Activated CD4-positive, alpha-beta T cell treated with anti-CD3 and anti-CD28 coated beads, Interleukin-10, Interleukin-2, amounts not matched to agents 100 ng/mL and 50 ng/mL, durations not matched to agents 16 hours and 8 hours (primary cell): ENCODE data around the gene GMPS.
"Not testable (repeated sequence)": the region's sequence is repeated elsewhere in the genome, so short reads cannot be mapped to it uniquely, and the experiment has no call there.

Experiments
- DNase-seq: peaks from one replicate; pipeline ENCODE4 v3.0.0-alpha.2; 2020

The GMPS gene

DNA sequence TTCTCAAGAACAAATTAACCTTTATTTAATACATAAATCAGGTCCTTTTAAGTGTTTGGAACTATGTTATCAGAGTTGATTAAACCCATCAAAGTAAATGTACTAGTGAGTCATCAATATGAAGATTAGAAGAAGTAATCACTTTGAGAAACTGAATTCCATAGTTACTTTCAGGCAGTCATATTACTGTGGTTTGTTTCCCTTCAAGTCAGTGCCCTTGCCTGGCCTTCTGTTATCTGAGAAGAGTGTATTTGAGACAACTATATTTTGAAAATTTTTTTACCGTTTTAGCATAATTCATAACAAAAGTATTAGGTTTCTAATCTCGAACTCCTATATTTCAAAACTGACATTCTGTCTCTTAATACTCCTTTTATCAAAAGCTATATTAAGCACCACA is 73.6 kb downstream of the GMPS start:
- no peak for DNase-seq

DNA sequence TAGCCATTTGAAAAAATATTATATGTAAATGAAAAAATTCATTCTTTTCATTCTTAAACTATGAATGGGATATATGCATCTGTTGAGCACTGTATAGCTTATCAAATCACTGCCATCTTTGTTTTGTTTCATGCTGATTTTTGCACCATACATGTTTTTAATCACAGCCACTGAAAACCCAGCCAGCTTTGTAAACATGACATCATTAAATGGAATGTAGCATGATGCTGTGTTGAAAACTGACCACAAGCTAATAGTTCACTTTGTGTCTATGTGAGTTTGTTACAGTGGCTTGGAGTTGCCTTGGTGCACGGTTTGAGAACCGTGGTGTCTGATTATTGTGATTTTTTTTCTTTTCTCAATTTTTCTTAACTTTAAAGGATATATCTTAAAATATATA is 75.7 kb downstream of the GMPS start:
- DNase-seq: no peak

DNA sequence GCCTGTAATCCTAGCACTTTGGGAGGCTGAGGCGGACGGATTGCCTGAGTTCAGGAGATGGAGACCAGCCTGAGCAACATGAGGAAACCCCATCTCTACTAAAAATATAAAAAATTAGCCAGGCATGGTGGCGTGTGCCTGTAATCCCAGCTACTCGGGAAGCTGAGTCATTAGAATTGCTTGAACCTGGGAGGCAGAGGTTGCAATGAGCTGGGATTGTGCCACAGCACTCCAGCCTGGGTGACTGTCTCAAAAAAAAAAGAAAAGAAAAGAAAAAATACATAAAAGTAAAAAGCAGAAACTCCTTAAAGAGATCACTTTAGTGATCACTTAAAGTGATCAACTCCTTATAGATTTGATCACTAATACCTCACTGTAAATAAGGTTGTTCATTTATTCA is 78.0 kb downstream of the GMPS start:
- DNase-seq: no peak

DNA sequence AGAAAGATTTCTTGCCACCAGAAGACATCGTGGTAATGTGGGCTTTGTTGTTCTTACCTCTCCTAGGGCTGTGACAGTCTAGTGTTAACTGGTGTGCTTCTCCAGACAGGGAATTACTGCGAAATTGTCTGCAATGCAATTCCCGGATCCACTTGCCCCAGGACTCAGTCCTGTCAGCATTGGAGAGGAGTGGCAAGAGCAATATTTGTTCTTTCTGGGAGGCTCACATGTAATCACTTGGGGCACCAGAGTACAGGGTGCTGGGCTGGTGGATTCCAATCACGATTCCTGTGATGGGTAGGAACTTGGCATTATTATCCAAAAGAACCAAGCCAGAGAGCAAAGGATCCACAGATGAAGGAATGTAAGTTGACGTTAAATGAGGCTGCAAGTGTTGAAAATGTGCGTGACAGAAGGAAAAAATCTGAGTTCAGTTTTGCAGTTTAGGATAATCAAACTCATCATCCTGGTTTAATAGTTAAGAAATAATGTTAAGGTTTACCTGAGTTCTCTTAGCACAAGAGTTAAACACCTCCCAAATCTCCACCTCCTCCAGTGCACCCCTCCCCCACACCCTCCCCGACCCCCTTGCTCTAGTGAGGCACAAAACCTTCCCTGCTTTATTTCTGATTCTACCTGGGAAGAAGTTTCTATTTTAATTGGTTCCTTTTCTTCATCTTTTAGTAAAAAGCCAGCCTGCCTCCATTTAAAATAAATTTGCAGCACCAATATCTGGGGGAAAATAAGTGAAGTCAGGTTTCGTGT is 79.2 kb downstream of the GMPS start:
- DNase-seq: no peak

DNA sequence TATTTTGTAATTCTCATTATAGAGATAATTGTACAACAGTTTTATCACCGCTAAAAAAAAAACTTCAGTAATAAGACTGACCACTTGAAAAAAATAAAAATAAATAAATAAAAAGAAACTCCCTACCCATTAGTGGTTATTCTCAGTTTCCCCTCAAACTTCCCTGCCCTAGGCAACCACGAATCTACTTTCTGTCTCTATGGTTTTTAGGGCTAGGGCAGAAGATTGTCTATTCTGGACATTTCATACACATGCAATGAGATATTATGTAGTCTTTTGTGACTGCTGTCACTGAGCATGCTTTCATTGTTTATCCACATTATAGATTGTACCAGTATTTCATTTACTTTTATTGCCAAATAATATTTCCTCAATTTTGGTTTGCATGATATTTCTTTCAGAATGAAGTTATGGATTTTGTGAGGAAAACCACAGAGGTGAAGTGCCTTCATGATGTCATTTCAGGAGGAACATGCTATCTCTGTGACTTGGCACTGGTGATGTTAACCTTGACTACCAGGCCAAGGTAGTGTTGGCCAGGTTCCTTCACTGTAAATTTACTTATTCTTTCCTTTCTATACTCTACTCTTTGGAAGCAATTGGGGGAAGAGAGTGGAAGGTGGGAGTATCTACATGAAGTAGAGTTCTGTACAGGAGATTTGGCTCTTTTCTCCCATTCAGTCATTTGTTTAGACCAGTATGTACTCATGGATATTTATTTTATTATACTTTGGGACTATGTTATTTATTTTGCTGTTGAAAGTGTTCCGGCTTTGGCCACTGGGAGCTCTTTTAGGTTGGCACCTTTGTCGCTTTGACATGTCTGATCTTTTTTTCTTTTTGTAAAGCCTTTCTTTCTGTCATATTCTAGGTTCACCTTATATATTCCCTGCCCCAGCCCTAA is 86.3 kb downstream of the GMPS start:
- DNase-seq: no peak

DNA sequence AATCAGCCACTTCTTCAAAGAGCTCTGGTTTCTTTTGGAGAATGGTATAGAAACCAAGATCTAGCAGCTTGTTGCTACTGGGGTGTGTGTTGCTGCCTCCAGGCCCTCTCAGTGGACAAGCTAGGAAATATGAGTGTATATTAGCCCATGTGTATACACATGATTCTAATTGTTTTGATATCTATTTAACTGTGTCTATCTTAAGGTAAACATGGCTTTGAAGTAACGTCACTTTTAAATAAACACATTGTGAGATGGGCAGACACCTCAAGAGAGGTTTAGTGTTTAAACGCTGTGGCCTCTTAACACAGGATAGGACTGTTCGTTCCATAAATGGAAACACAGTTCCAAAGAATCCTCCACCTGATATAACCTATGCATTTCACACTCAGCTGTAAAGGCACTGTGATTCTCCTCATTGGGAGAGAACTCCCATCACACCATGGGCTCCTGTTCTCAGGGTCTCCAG is 87.0 kb downstream of the GMPS start:
- DNase-seq: no peak

- no peak for DNase-seq
These were observed 88.2 kb downstream of the GMPS start for GRCh38 chr3:155958676-155959075.

DNA sequence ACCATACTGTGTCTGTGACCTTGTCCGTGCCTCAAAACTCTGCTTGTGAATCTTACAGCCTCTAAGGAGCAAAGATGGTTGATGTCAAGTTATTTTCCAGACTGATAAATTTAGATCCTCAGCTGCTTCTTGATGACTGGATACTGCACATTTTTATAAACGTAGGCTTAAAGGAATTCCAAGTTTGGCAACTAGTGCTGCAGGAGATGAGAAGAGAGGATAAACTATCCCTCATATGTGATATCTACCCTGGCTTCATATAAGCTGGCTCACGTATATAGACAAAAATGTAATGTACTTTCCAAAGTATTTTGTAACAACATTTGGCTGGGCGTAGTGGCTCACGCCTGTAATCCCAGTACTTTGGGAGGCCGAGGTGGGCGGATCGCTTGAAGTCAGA is 89.6 kb downstream of the GMPS start:
- no peak for DNase-seq

- DNase-seq: not testable (repeated sequence)
These were observed 90.6 kb downstream of the GMPS start for GRCh38 chr3:155961044-155961443.

DNA sequence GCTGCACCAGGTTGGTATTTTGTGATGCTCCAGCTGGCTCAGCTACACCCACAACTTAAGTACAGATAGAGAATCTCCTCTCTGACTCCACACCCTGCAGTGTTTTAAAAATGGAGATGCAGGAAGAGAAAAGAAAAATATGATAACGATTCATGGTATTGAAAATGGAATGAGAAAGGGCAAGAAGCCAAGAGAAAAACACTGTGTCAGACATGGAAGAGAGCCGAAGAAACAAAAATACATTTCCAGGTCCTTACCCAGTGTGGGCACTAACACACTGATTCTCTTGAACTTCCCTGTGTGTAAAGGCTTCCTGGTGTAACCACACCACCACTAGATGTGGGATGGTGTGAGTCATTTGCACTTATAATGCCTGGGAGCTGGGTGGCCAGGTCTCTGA is 93.1 kb downstream of the GMPS start:
- no peak for DNase-seq

GRCh38 chr3:155970398-155970797 is 99.9 kb downstream of the GMPS start:
- DNase-seq: no peak

DNA sequence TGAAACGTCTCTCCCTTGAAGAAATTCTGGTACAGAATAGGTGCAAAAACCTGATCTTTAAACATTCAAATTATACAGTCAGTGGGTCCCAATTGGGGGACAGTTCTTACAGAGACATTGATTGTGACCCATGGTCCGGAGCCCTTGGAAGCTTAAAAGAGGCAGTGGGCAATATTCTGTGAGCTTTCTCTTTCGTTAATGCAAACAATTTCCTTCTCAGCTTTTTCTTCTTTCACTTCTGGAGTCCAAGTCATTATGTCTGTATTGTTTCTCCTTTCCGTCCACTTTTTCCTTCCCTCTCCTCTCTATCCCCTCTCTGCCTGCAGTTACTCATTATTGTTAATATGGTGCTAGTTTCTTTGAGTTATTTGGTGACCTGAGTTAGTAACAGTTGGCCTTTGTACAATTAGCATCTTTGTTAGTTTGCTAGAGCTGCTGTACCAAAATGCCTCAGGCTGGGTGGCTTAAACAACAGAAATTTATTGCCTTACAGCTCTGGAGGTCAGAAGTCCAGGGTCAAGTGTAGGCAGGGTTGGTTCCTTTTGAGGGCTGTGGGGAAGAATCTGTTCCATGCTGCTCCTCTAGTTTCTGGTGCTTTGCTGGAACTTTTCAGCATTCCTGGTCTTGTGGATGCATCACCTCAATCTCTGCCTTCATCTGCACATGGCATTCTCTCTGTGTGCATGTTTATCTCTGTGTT is 102.6 kb downstream of the GMPS start:
- no peak for DNase-seq

DNA sequence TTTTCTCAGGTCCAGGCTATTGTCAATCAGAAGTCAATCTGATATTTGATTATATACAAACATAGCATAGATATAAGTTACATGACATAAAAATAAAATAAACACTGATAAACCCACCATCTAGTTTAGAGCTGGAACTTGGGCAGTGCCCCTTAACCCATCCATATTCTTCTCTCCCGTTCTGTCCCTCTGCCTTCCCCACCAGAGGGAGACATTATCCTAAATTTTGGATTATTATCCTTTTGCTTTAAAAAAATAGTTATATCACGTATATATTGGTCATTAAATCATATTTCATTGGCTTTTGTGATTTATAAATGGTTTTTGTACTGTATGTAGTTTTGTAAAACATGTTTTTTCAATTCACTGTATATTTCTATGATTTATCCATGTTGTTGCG is 107.9 kb downstream of the GMPS start:
- no peak for DNase-seq

DNA sequence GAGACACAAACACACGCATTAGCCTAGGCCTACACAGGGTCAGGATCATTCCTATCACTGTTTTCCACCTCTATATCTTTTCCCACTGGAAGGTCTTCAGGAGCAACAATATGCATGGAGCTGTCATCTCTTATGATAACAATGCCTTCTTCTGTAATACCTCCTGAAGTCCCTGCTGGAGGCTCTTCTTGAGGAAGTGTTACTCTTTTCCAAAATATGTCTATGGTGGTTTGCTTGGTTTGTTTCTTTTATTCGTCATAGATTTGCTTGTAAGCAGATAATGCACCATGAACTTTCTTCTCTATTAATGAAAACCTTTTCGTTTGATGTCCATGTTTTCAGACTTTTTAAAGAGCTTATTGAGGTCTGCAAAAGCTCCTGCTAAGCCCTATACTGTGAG is 109.3 kb downstream of the GMPS start:
- DNase-seq: no peak

- no peak for DNase-seq
These were observed 111.2 kb downstream of the GMPS start for GRCh38 chr3:155981669-155982068.

GRCh38 chr3:155983834-155984474 is 113.5 kb downstream of the GMPS start:
- DNase-seq: no peak

GRCh38 chr3:155984791-155985417 is 114.5 kb downstream of the GMPS start:
- no peak for DNase-seq

DNA sequence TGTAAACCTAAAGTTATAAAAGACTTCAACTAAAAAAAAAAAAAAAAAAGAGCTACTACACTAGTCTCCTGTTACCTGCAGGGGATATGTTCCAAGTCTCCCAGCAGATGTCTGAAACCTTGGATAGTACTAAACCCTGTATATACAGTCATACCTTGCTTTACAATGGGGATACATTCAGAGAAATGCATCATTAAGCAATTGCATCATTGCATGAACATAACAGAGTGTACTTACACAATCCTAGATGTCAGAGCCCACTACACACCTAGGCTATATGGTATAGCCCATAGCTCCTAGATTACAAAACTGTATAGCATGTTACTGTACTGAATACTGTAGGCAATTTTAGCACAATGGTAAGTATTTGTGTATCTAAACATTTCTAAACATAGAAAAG is 119.1 kb downstream of the GMPS start:
- no peak for DNase-seq

GRCh38 chr3:155991212-155991611 is 120.8 kb downstream of the GMPS start:
- no peak for DNase-seq

DNA sequence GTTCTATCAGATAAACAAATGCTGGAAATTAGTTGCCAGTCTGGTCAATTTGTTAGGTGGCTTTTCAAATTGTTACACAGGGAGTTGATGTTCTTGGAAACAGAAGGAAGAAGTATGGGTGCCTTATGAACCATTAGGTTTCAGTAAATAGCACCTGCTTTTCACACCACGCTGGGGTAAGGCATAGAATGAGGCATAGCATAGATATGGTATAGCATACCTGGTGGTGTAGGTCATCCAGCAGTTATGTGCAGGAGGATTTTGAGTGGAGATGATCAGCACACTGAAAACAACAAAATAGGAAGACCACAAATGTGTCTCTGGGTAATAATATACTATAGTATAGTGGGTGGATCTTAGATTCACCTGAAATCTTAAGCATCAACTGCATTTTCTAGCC is 121.4 kb downstream of the GMPS start:
- no peak for DNase-seq
